Adrenal gland (tissue), 5 donors: ENCODE data around the gene GLDN.

Experiments
- POLR2A ChIP-seq, 2 donors: fragments of 450-650 bp; IDR thresholded peaks; one replicate each; pipeline ENCODE4 v1.6.1; 2017; ENCODE audit warnings: antibody characterized with exemption in 2 of 2, mild to moderate bottlenecking in 2 of 2, moderate library complexity in 1 of 2
- TF ChIP-seq, protein P1 (sequence below), 6 experiments: fragments of 450-650 bp in 4 of 6; fragments of 200-600 bp in 2 of 6; sonication (generic) in 1 of 6; IDR thresholded peaks; 1 replicate in 5 of 6; 2 replicates in 1 of 6; pipeline versions ENCODE4 v1.5.1 to v1.8.0; 2016 to 2021; ENCODE audit warnings: antibody characterized with exemption in 6 of 6, mild to moderate bottlenecking in 2 of 6, moderate library complexity in 1 of 6
- donor health status: DM: no; HTN: no; CAD: no.

DNA sequence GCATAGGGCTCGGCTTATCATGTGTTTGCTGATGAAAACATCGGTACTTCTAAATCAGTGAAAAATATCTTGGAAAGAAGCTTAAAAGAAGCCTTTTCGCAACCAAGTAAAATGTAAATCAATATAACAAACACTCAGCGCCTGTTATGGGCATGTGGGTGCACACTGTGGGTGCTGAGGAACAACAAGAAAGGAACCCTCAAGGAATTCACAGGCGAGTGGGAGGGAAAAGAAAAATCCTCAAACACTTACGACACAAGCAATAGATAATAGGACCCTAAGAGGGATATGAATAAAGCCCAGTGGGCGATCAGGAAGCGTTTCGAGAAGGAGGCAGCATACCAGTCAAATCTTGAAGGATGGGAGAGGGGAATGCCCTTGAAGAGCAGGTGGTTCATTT, 21.9 kb downstream of the GLDN start:
- TF ChIP-seq, protein P1, sequence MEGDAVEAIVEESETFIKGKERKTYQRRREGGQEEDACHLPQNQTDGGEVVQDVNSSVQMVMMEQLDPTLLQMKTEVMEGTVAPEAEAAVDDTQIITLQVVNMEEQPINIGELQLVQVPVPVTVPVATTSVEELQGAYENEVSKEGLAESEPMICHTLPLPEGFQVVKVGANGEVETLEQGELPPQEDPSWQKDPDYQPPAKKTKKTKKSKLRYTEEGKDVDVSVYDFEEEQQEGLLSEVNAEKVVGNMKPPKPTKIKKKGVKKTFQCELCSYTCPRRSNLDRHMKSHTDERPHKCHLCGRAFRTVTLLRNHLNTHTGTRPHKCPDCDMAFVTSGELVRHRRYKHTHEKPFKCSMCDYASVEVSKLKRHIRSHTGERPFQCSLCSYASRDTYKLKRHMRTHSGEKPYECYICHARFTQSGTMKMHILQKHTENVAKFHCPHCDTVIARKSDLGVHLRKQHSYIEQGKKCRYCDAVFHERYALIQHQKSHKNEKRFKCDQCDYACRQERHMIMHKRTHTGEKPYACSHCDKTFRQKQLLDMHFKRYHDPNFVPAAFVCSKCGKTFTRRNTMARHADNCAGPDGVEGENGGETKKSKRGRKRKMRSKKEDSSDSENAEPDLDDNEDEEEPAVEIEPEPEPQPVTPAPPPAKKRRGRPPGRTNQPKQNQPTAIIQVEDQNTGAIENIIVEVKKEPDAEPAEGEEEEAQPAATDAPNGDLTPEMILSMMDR (IDR thresholded peaks at IDR 0.05) = no peak
- TF ChIP-seq POLR2A (IDR thresholded peaks at IDR 0.05) = no peak
